ENCODE data around the gene SSBP4. TPM values are rescaled to one million over a fixed set of nuclear protein-coding genes. Genes with fewer than 3 reads are reported as not detected.

The SSBP4 gene
- total and polyA plus RNA-seq, 2 of the 8 experiments (the other 6 are each of a cell fraction or from before 2014, with no cell fraction given): 26.4 to 33.7 TPM

Small RNA genes lying within 50 kb of the gene (microRNA-seq; reads per million reads assigned to microRNA genes)
- gene MIR3189 (ENCODE audit: borderline microRNAs expressed in 2 of 2, borderline number of aligned reads in 2 of 2, borderline replicate concordance in 1 of 2): 0 reads per million in 2 experiments

Small RNA genes lying within 50 kb of the gene (small RNA-seq; reads per million reads assigned to genes)
- not detected for gene MIR3189 (ENCODE audit: insufficient read depth)

Other genes with a start within 250 kb of the SSBP4 start
- gene IFI30, start 245.6 kb upstream of the SSBP4 start, total RNA-seq (2021; fragmentation: NEBNext Ultra II Directional; extraction: Animal tissue kit (Norgen Biotek cat#: 25700)): 25.9 and 28.9 TPM in 2 replicates
- gene IFI30, start 245.6 kb upstream of the SSBP4 start, polyA plus RNA-seq (2011; rRNA removed): 59.5 and 62.4 TPM in 2 replicates
- 24.2 and 28.6 TPM in 2 replicates for gene MPV17L2, start 226.2 kb upstream of the SSBP4 start, total RNA-seq (2021; fragmentation: NEBNext Ultra II Directional; extraction: Animal tissue kit (Norgen Biotek cat#: 25700))
- 80.1 and 82.6 TPM in 2 replicates for gene MPV17L2, start 226.2 kb upstream of the SSBP4 start, polyA plus RNA-seq (2011; rRNA removed)
- gene RAB3A, start 215.4 kb upstream of the SSBP4 start, total RNA-seq (2021; fragmentation: NEBNext Ultra II Directional; extraction: Animal tissue kit (Norgen Biotek cat#: 25700)): 14.2 and 14.3 TPM in 2 replicates
- 13.6 and 18.6 TPM in 2 replicates for gene RAB3A, start 215.4 kb upstream of the SSBP4 start, polyA plus RNA-seq (2011; rRNA removed)
- gene PDE4C, start 193.0 kb upstream of the SSBP4 start, total RNA-seq (2021; fragmentation: NEBNext Ultra II Directional; extraction: Animal tissue kit (Norgen Biotek cat#: 25700)): 2.3 and 2.7 TPM in 2 replicates
- 3.1 and 3.7 TPM in 2 replicates for gene PDE4C, start 193.0 kb upstream of the SSBP4 start, polyA plus RNA-seq (2011; rRNA removed)
- 0.31 and 1.0 TPM in 2 replicates for gene IQCN, start 144.9 kb upstream of the SSBP4 start, total RNA-seq (2021; fragmentation: NEBNext Ultra II Directional; extraction: Animal tissue kit (Norgen Biotek cat#: 25700))
- gene IQCN, start 144.9 kb upstream of the SSBP4 start, polyA plus RNA-seq (2011; rRNA removed): 0.36 and 0.82 TPM in 2 replicates
- gene JUND, start 137.8 kb upstream of the SSBP4 start, total RNA-seq (2021; fragmentation: NEBNext Ultra II Directional; extraction: Animal tissue kit (Norgen Biotek cat#: 25700)): 77.5 and 95.8 TPM in 2 replicates
- 54.0 and 64.4 TPM in 2 replicates for gene JUND, start 137.8 kb upstream of the SSBP4 start, polyA plus RNA-seq (2011; rRNA removed)
- 319 and 344 TPM in 2 replicates for gene LSM4, start 96.3 kb upstream of the SSBP4 start, total RNA-seq (2021; fragmentation: NEBNext Ultra II Directional; extraction: Animal tissue kit (Norgen Biotek cat#: 25700))
- 302 and 380 TPM in 2 replicates for gene LSM4, start 96.3 kb upstream of the SSBP4 start, polyA plus RNA-seq (2011; rRNA removed)
- 33.2 and 33.4 TPM in 2 replicates for gene PGPEP1, start 78.8 kb upstream of the SSBP4 start, total RNA-seq (2021; fragmentation: NEBNext Ultra II Directional; extraction: Animal tissue kit (Norgen Biotek cat#: 25700))
- 16.6 and 17.0 TPM in 2 replicates for gene PGPEP1, start 78.8 kb upstream of the SSBP4 start, polyA plus RNA-seq (2011; rRNA removed)
- 4.1 and 5.0 TPM in 2 replicates for gene GDF15, start 33.2 kb upstream of the SSBP4 start, total RNA-seq (2021; fragmentation: NEBNext Ultra II Directional; extraction: Animal tissue kit (Norgen Biotek cat#: 25700))
- gene GDF15, start 33.2 kb upstream of the SSBP4 start, polyA plus RNA-seq (2011; rRNA removed): 8.5 and 18.8 TPM in 2 replicates
- 0.20 and 0.23 TPM in 2 replicates for gene LRRC25, start 21.8 kb upstream of the SSBP4 start, total RNA-seq (2021; fragmentation: NEBNext Ultra II Directional; extraction: Animal tissue kit (Norgen Biotek cat#: 25700))
- gene LRRC25, start 21.8 kb upstream of the SSBP4 start, polyA plus RNA-seq (2011; rRNA removed): 0.31 and 0.41 TPM in 2 replicates
- gene ISYNA1, start 18.7 kb downstream of the SSBP4 start, total RNA-seq (2021; fragmentation: NEBNext Ultra II Directional; extraction: Animal tissue kit (Norgen Biotek cat#: 25700)): 207 and 215 TPM in 2 replicates
- gene ISYNA1, start 18.7 kb downstream of the SSBP4 start, polyA plus RNA-seq (2011; rRNA removed): 264 and 330 TPM in 2 replicates
- 10.2 and 10.5 TPM in 2 replicates for gene ELL, start 102.7 kb downstream of the SSBP4 start, total RNA-seq (2021; fragmentation: NEBNext Ultra II Directional; extraction: Animal tissue kit (Norgen Biotek cat#: 25700))
- 5.2 and 8.8 TPM in 2 replicates for gene ELL, start 102.7 kb downstream of the SSBP4 start, polyA plus RNA-seq (2011; rRNA removed)
- gene FKBP8, start 124.2 kb downstream of the SSBP4 start, total RNA-seq (2021; fragmentation: NEBNext Ultra II Directional; extraction: Animal tissue kit (Norgen Biotek cat#: 25700)): 264 and 273 TPM in 2 replicates
- 309 and 441 TPM in 2 replicates for gene FKBP8, start 124.2 kb downstream of the SSBP4 start, polyA plus RNA-seq (2011; rRNA removed)
- gene KXD1, start 138.5 kb downstream of the SSBP4 start, total RNA-seq (2021; fragmentation: NEBNext Ultra II Directional; extraction: Animal tissue kit (Norgen Biotek cat#: 25700)): 113 and 115 TPM in 2 replicates
- 267 and 305 TPM in 2 replicates for gene KXD1, start 138.5 kb downstream of the SSBP4 start, polyA plus RNA-seq (2011; rRNA removed)
- gene UBA52, start 152.5 kb downstream of the SSBP4 start, total RNA-seq (2021; fragmentation: NEBNext Ultra II Directional; extraction: Animal tissue kit (Norgen Biotek cat#: 25700)): 1,331 and 1,340 TPM in 2 replicates
- 2,924 and 5,409 TPM in 2 replicates for gene UBA52, start 152.5 kb downstream of the SSBP4 start, polyA plus RNA-seq (2011; rRNA removed)
- gene REX1BD, start 169.4 kb downstream of the SSBP4 start, total RNA-seq (2021; fragmentation: NEBNext Ultra II Directional; extraction: Animal tissue kit (Norgen Biotek cat#: 25700)): 56.8 and 63.1 TPM in 2 replicates
- gene REX1BD, start 169.4 kb downstream of the SSBP4 start, polyA plus RNA-seq (2011; rRNA removed): 62.7 and 132 TPM in 2 replicates
- gene CRLF1, start 187.4 kb downstream of the SSBP4 start, total RNA-seq (2021; fragmentation: NEBNext Ultra II Directional; extraction: Animal tissue kit (Norgen Biotek cat#: 25700)): 9.5 and 10.3 TPM in 2 replicates
- gene CRLF1, start 187.4 kb downstream of the SSBP4 start, polyA plus RNA-seq (2011; rRNA removed): 7.2 and 19.2 TPM in 2 replicates
- gene TMEM59L, start 193.5 kb downstream of the SSBP4 start, total RNA-seq (2021; fragmentation: NEBNext Ultra II Directional; extraction: Animal tissue kit (Norgen Biotek cat#: 25700)): 8.6 and 12.2 TPM in 2 replicates
- gene TMEM59L, start 193.5 kb downstream of the SSBP4 start, polyA plus RNA-seq (2011; rRNA removed): 4.0 and 10.4 TPM in 2 replicates
- 8.8 and 9.0 TPM in 2 replicates for gene KLHL26, start 217.6 kb downstream of the SSBP4 start, total RNA-seq (2021; fragmentation: NEBNext Ultra II Directional; extraction: Animal tissue kit (Norgen Biotek cat#: 25700))
- gene KLHL26, start 217.6 kb downstream of the SSBP4 start, polyA plus RNA-seq (2011; rRNA removed): 2.2 and 6.7 TPM in 2 replicates

All from H1 (cell line).